Activated CD4-positive, alpha-beta T cell treated with anti-CD3 and anti-CD28 coated beads for 36 hours (primary cell): ENCODE results near the gene DKK3. TPM values are rescaled to one million over a fixed set of nuclear protein-coding genes. Genes with fewer than 3 reads are reported as not detected.

Experiments used
- ATAC-seq: fragments of 200-7000 bp; cut with Tn5 transposase; one replicate; pipeline ENCODE4 v1.10.0; 2021; ENCODE audit warnings: mild to moderate bottlenecking, moderate library complexity
- CTCF ChIA-PET: fragments of 350-600 bp; sonication (Branson Sonifier 250); formaldehyde crosslinking; loops from one replicate; lab custom pipeline; 2021; ENCODE audit warnings: antibody characterized with exemption; lab: Charles Lee
- POLR2A ChIA-PET: fragments of 350-600 bp; sonication (Branson Sonifier 250); formaldehyde crosslinking; loops from one replicate; lab custom pipeline; 2021; ENCODE audit warnings: antibody characterized with exemption, inconsistent platforms; lab: Charles Lee
- DNase-seq: peaks from one replicate; pipeline ENCODE4 v3.0.0-alpha.2; 2020
- H3K27ac Mint-ChIP-seq: one replicate; pipeline ENCODE4 v1.8.0; 2021; ENCODE audit warnings: mixed read lengths
- H3K27me3 Mint-ChIP-seq: one replicate; pipeline ENCODE4 v1.8.0; 2021; ENCODE audit warnings: mixed read lengths
- H3K36me3 Mint-ChIP-seq: one replicate; pipeline ENCODE4 v1.8.0; 2021; ENCODE audit warnings: low read depth, mixed read lengths
- H3K4me1 Mint-ChIP-seq: one replicate; pipeline ENCODE4 v1.8.0; 2021; ENCODE audit warnings: mixed read lengths
- H3K4me3 Mint-ChIP-seq: one replicate; pipeline ENCODE4 v1.8.0; 2021; ENCODE audit warnings: mild to moderate bottlenecking, moderate library complexity, mixed read lengths
- H3K9me3 Mint-ChIP-seq: one replicate; pipeline ENCODE4 v1.8.0; 2021; ENCODE audit warnings: low read depth, mixed read lengths
- intact Hi-C, 2 experiments: fragments of 100-400 bp; cut with DNase I in 1 of 2; cut with micrococcal nuclease in 1 of 2; formaldehyde crosslinking; loops; one replicate each; pipeline versions ENCODE4 v1.14.2 to v1.15.1; 2022 to 2024; cut with DNase I, micrococcal nuclease
- total RNA-seq, 2 experiments: library from RNA; stranded (reverse); gene quantifications; one replicate each; pipeline ENCODE4 v1.2.3, GENCODE V29; 2021

The DKK3 gene
- total RNA-seq, 2 experiments from 2014 or later, result not detected

DNA sequence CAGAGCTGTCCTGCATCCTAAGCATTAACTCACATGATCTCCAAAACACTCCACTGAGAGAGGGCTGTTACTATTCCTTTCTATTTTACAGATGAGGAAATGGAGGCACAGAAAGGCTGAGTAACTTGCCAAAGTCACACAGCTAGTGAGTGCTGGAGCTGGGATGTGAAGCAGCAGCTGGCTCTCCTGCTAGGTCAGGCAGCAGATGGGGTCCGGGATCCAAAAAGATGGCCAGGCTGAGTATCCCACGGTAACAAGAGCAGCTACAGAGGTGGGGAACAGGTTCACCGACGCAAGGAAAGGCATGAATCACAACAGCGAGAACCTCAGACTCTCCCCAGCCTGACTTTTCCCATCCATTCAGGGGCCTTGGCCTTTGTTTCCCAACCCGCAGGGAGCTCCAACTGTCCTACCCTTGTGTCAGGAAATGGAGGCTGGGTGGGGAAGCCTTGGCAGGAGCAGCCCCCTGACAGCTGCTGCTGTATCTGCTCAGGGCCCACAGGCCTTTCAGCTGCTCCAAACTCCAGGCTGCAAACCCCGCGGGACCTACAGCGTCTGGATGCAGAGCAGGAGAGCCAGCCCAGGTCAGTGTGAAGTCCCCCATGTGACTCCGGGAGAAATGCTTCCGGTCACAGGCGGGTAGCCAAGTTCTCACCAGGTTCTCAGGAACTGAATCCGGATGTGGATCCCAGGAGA is 29.5 kb downstream of the DKK3 start:
- no peak overlapping the region for H3K4me3 Mint-ChIP-seq
- H3K9me3 Mint-ChIP-seq, result no peaks in the 10 kb centered on the region
- POLR2A ChIA-PET, result no interaction called here
- no peak overlapping the region for H3K27ac Mint-ChIP-seq
- H3K4me1 Mint-ChIP-seq, result peaks cover 6% of the 10 kb centered on the region
- CTCF ChIA-PET, result interaction anchor here (0.6 to 3.1 kb wide), 5 partner anchors 12 to 353 kb away, joined by 3 to 11 read pairs (median 5); no protein-coding TSS in a partner anchor
- ATAC-seq (no peak), DNase-seq (no peak)
- intact Hi-C loops, result no loop called here
- no peaks in the 10 kb centered on the region for H3K36me3 Mint-ChIP-seq
- no peaks in the 10 kb centered on the region for H3K27me3 Mint-ChIP-seq

DNA sequence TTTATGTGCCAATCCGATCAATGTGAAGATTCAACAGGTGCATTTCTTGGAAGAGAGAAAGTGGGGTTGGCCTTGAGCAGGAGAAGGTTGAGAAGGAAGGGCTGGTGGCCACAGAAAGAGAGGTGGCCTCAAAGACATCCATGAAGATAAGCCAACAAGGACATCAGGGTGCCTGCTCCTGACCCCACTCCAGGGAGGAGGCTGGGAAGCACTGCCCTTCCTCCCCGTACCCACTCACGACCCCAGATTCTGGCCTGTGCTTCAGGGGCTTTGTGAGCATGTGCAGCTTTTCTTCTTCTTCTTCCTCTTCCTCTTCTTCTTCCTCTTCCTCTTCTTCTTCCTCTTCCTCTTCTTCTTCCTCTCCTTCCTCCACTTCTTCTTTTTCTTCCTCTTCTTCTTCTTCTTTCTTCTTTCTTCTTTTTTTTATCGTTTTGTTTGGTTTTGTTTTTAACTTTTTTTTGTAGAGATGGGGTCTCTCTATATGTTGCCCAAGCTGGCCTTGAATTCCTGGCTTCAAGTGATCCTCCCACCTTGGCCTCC is 30.3 kb downstream of the DKK3 start:
- Mint-ChIP-seq H3K27me3 (no peaks in the 10 kb centered on the region), H3K36me3 (no peaks in the 10 kb centered on the region), H3K9me3 (no peaks in the 10 kb centered on the region), H3K4me1 (peaks cover 6% of the 10 kb centered on the region), H3K27ac (no peak overlapping the region), H3K4me3 (no peak overlapping the region)
- ATAC-seq (no peak), DNase-seq (no peak)
- ChIA-PET CTCF (interaction anchor here (0.6 to 3.1 kb wide), 2 partner anchors 11 to 354 kb away, joined by 3 to 11 read pairs; no protein-coding TSS in a partner anchor), POLR2A (no interaction called here)
- intact Hi-C loops, result no loop called here

DNA sequence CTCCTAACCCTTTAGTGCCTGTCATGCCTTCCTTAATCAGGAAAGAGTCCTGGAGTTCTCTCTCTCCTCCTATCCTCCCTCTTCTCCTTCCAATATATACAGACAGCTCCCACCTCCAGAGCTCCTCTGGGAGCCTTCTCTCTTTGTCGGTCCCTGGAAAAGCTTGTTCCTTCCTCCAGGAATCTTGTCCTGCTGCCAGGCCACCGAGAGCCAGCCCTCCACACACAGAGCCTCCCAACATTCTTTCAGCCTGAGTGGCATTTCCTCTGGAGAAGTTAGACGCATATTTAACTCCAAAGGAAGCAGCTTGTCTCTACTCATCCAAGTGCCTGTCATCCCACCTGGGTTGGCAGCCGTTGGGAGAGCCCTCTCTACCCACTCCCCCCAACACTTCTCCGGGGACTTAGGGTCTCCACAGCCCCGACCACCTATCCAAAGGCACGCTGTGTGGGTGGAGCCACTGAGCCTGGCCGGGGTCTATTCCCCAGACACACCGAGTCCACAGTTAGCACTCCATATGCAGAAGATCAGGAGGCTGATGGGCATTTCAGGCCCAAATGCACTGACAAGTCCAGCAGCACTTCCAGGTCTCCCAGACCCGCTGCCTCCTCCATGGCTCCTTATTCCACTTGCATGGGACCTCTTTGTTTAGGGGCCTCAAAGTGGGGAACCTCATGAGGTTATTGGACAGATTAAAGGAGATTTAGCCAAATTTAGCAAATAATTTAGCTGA is 31.1 kb downstream of the DKK3 start:
- ChIA-PET POLR2A (interaction anchor here (0.5 kb wide), 1 partner anchor 133 kb away, joined by 3 read pairs; no protein-coding TSS in a partner anchor), CTCF (interaction anchor here (0.8 to 1.9 kb wide), 2 partner anchors 11 to 61 kb away, joined by 3 to 6 read pairs; no protein-coding TSS in a partner anchor)
- ATAC-seq (no peak), DNase-seq (no peak)
- Mint-ChIP-seq H3K9me3 (no peaks in the 10 kb centered on the region), H3K27me3 (no peaks in the 10 kb centered on the region), H3K4me3 (no peak overlapping the region), H3K36me3 (no peaks in the 10 kb centered on the region), H3K4me1 (peaks cover 6% of the 10 kb centered on the region), H3K27ac (no peak overlapping the region)
- intact Hi-C loops, result no loop called here

DNA sequence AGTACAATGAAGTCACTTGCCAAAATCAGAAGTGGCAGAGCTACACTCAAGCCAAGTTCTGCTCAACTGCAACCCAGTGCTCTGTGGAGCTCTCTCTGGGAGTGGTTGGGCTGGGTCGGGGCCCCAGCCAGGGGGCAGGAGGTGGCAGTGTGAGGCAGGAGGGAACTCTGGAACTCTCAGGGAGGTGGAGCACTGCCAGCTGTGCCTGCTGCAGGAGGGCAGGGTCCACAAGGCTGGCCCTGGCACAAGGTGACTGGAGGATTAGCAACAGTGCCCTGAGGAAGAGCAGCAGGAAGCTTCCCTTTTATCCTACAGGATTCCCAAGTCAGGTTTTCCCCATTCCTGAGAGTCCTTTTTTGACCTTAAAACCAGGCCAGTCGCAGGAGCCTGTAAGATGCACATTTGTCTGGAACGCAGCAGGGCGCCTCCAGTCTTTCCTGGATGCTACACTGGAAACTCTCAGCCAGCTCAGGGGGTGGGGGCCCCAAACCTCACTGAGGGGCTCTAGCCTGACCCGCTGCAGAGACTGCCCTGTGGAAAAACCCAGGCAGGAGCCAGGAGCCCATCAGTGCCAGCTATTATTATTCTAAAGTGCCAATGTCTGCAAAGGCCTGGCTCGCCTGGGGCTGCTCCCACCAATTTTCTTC is 31.8 kb downstream of the DKK3 start:
- Mint-ChIP-seq H3K36me3 (no peaks in the 10 kb centered on the region), H3K4me3 (no peak overlapping the region), H3K27me3 (no peaks in the 10 kb centered on the region), H3K9me3 (no peaks in the 10 kb centered on the region), H3K27ac (no peak overlapping the region), H3K4me1 (peaks cover 6% of the 10 kb centered on the region)
- ChIA-PET POLR2A (interaction anchor here (0.5 kb wide), 1 partner anchor 132 kb away, joined by 3 read pairs; no protein-coding TSS in a partner anchor), CTCF (interaction anchor here (0.8 to 1.9 kb wide), 2 partner anchors 10 to 62 kb away, joined by 3 to 6 read pairs; no protein-coding TSS in a partner anchor)
- DNase-seq, result no peak
- no peak for ATAC-seq
- intact Hi-C loops, result no loop called here

DNA sequence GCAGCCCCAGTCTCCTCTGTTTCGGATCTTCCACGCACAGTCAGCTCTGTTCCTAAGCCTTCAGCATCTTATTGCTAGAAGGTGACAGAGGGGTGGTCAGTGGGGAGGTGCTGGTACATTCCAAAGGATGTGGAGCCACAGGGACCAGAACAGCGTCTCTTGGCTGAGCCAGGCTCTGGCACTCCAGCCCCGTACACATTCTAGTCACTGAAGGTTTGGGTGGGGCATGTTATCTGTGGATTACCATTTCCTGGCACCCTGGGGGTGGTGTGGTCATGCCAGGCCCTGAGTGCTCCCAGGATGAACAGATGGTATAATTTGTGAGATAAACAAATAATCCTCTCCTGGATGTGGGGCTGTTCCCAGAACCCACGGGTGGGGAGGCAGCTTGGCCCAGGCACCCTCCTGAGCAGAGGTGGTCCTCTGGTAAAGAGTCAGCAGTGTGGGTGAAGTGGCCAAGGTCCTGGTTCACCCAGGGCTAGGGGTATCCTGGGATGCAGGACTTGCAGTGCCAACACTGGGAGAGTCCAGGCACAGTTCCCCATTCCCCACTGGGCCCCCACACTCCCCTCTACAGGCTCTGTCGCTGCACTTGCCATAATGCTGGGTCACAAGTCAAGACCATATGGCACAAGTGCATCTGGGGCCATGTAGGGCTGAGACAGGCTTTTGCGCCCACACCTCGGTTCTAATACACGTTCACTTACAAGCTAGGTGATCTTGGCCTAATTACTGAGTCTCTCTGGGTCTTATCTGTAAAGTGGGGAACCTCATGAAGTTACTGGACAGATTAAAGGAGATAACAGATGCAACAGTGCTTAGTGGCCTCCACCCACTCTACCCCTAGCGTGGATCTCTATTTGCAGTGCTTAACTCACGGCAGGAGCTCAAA is 33.0 kb downstream of the DKK3 start:
- intact Hi-C loops, result no loop called here
- DNase-seq, result no peak
- POLR2A ChIA-PET, result no interaction called here

DNA sequence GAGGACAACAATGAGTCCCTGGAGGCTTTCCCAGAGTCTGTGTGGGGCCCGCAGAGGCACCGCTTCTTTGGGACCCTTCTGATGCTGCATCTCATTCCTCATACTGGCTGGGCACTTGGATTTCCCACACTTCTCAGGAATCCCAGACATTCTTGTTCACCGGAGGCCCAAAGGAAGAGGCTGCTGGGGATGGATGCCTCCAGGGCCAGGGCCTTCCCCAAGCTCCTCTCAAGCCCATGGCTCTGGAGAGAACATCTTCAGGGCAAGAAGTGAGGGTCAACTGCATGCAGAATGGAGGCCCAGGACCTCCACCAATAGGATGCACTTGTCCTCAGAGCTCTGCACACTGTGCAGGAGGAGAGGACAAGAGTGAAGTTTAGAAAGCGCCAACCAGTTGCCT is 34.6 kb downstream of the DKK3 start:
- Mint-ChIP-seq H3K4me3 (no peak overlapping the region), H3K36me3 (no peaks in the 10 kb centered on the region), H3K4me1 (peaks cover 6% of the 10 kb centered on the region), H3K27ac (no peak overlapping the region), H3K27me3 (no peaks in the 10 kb centered on the region), H3K9me3 (no peaks in the 10 kb centered on the region)
- ChIA-PET POLR2A (no interaction called here), CTCF (no interaction called here)
- intact Hi-C loops, result no loop called here
- no peak for DNase-seq
- no peak for ATAC-seq

More for the DNA sequence above, 33.0 kb downstream of the DKK3 start:
- Mint-ChIP-seq H3K27ac (no peak overlapping the region), H3K36me3 (no peaks in the 10 kb centered on the region), H3K4me1 (peaks cover 6% of the 10 kb centered on the region), H3K27me3 (no peaks in the 10 kb centered on the region), H3K4me3 (no peak overlapping the region), H3K9me3 (no peaks in the 10 kb centered on the region)
- ATAC-seq, result no peak
- CTCF ChIA-PET, result interaction anchor here (0.9 to 1.9 kb wide), 2 partner anchors 9 kb away, joined by 3 to 6 read pairs; no protein-coding TSS in a partner anchor

DNA sequence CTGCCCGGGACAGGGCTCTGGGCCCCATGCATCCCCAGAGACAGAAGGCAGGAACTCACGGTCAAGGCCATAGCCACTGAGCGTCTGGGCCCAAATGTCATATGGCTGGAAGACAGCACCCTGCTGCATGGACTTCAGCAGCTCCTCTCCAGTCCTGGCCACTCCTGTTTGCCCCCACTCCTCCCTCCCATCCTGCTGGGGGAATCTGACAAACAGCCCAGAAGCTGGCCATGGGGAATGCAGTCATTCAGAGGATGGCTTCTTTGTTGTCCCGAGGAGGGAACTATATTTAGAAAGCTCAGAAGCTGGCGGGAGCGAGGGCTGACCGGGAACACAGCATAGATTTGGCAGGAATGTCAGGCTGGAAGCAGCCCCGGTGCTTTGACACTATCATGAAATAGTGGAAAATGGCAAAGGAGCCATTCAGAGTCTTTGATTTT is 35.0 kb downstream of the DKK3 start:
- ATAC-seq (no peak), DNase-seq (no peak)
- H3K4me1 Mint-ChIP-seq, result peaks cover 6% of the 10 kb centered on the region
- ChIA-PET POLR2A (no interaction called here), CTCF (interaction anchor here (0.6 kb wide), 1 partner anchor 679 kb away, joined by 3 read pairs; no protein-coding TSS in a partner anchor)
- no peaks in the 10 kb centered on the region for H3K9me3 Mint-ChIP-seq
- H3K4me3 Mint-ChIP-seq, result no peak overlapping the region
- H3K36me3 Mint-ChIP-seq, result no peaks in the 10 kb centered on the region
- intact Hi-C loops, result no loop called here
- H3K27me3 Mint-ChIP-seq, result no peaks in the 10 kb centered on the region
- H3K27ac Mint-ChIP-seq, result no peak overlapping the region

DNA sequence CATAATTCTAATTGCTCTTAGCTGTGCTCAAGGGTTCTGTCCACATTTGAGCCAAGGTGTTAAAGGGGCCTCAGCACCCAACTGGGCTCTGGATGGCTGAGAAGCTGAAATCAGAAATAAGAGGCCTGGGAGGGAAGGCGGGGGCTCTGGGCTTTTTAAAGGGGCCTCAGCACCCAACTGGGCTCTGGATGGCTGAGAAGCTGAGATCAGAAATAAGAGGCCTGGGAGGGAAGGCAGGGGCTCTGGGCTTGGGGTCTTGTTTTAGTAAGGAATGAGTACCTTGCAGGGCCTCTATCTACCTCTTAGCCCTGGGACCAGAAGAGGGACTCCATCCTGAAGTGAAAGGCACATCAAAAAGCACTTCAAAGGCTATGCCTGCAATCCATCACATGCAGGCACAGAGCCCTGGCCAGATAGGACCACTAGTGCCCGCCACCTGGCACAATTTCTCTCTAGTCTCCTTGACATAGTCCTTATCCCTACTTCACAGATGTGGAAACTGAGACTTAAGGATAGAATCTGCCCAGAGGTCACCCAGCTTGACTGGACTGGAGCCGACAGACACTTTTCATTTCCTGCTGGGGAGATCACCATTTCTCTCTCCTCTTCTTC is 35.6 kb downstream of the DKK3 start:
- no peaks in the 10 kb centered on the region for H3K9me3 Mint-ChIP-seq
- DNase-seq, result no peak
- no peak for ATAC-seq
- intact Hi-C loops, result no loop called here
- ChIA-PET POLR2A (no interaction called here), CTCF (interaction anchor here (0.6 kb wide), 2 partner anchors 555 to 679 kb away, joined by 3 read pairs; no protein-coding TSS in a partner anchor)
- H3K27me3 Mint-ChIP-seq, result no peaks in the 10 kb centered on the region
- no peak overlapping the region for H3K4me3 Mint-ChIP-seq
- peaks cover 6% of the 10 kb centered on the region for H3K4me1 Mint-ChIP-seq
- no peaks in the 10 kb centered on the region for H3K36me3 Mint-ChIP-seq
- no peak overlapping the region for H3K27ac Mint-ChIP-seq

DNA sequence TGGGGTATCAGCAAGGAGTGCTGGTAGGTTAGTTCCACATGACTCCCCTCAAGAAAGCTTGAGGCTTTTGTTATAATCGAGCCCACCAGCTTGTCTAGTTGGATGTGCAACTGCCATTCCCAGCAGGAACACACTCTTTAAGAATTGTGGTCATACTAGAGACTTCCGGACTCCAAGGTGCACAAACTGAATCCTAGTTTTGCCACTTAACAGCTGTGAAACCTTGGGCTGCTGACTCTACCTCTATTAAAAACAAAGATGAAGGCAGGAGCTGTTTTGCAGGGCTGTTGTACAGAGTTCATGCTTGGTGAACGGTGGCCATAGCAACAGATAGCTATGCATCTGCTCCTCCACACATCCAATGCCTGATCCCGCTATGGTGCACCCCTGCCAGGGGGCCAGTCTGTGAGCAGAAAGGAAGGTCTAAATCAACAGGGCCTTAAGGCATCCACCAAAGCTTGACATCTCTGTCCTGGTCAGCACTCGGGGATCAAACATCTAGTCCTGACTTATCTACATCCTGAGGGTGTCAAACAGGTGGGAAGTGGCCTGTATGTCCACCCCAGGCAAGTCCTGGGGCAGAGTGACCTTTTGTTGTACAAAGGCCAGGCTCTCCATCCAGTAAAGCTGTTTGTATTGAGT is 36.4 kb downstream of the DKK3 start:
- ChIA-PET POLR2A (no interaction called here), CTCF (interaction anchor here (0.6 to 1.0 kb wide), 3 partner anchors 48 to 555 kb away, joined by 3 to 5 read pairs (median 3); no protein-coding TSS in a partner anchor)
- ATAC-seq (no peak), DNase-seq (no peak)
- Mint-ChIP-seq H3K27ac (no peak overlapping the region), H3K4me3 (no peak overlapping the region), H3K36me3 (no peaks in the 10 kb centered on the region), H3K27me3 (no peaks in the 10 kb centered on the region), H3K4me1 (peaks cover 6% of the 10 kb centered on the region), H3K9me3 (no peaks in the 10 kb centered on the region)
- intact Hi-C loops, result no loop called here

DNA sequence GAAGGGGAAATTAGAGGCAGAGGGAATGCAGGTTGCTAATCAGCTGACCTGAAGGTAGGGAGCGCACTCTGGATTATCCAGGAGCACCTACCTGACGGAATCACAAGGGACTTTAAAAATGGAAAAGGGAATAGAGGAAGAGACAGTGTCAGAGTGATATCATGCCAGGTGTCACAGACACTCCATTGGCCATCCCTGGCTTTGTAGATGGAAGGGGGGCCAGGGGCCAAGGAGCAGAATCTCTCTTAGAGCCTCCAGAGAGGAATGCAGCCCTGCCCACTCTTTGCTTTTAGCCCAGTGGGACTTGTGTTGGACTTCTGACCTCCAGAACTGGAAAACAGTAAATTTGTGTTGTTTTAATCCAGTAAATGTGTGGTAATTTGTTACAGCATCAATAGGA is 37.9 kb downstream of the DKK3 start:
- DNase-seq (no peak), ATAC-seq (no peak)
- ChIA-PET CTCF (no interaction called here), POLR2A (interaction anchor here (0.7 kb wide), 1 partner anchor 37 kb away, joined by 3 read pairs; no protein-coding TSS in a partner anchor)
- Mint-ChIP-seq H3K4me3 (no peak overlapping the region), H3K36me3 (no peaks in the 10 kb centered on the region), H3K9me3 (no peaks in the 10 kb centered on the region), H3K27me3 (peaks cover 2% of the 10 kb centered on the region), H3K4me1 (peaks cover 8% of the 10 kb centered on the region), H3K27ac (no peak overlapping the region)
- intact Hi-C loops, result no loop called here
